ENCODE results near the gene CNTN6.

The CNTN6 gene

GRCh38 chr3:1147326-1147725, 54.5 kb downstream of the CNTN6 start:
- no peak overlapping the region for H3K27ac ChIP-seq (ENCODE audit: low read depth, low read length)
- H3K9me3 ChIP-seq (ENCODE audit: control insufficient read depth in 5 of 5, low read length in 5 of 5): no peaks in the 10 kb centered on the region
- H3K4me3 ChIP-seq (ENCODE audit: low read depth in 1 of 5, low read length in 5 of 5): no peak overlapping the region
- H3K36me3 ChIP-seq (ENCODE audit: control insufficient read depth in 5 of 5, insufficient read depth in 5 of 5, low read length in 5 of 5): no peaks in the 10 kb centered on the region
- no peaks in the 10 kb centered on the region for H3K4me1 ChIP-seq (ENCODE audit: control insufficient read depth in 5 of 5, insufficient read depth in 5 of 5, low read length in 5 of 5)
- H3K27me3 ChIP-seq (ENCODE audit: control insufficient read depth in 5 of 5, insufficient read depth in 4 of 5, low read length in 5 of 5): no peaks in the 10 kb centered on the region
- no peak overlapping the region for H3K9ac ChIP-seq (ENCODE audit: low read length in 5 of 5)

DNA sequence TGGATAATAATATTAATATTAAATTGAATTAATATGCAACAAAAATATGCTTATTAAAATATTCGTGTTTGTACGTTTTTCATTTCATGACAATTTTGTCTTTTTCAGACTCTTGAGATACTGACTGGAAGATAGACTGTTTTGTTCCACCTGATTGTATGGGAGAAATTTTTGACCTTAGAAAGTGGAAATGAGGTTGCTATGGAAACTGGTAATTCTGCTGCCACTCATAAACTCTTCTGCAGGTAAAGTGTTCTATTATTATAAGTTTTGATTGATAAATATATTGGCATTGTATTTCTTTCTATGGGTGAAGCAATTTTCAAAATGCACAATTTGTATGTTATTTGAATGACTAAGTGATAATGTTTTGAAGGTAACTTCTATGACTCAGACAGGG, 55.0 kb downstream of the CNTN6 start:
- no peaks in the 10 kb centered on the region for H3K4me1 ChIP-seq (ENCODE audit: control insufficient read depth in 5 of 5, insufficient read depth in 5 of 5, low read length in 5 of 5)

GRCh38 chr3:1164101-1164500, 71.3 kb downstream of the CNTN6 start:
- no peak overlapping the region for H3K9ac ChIP-seq (ENCODE audit: low read length in 5 of 5)
- no peaks in the 10 kb centered on the region for H3K27me3 ChIP-seq (ENCODE audit: control insufficient read depth in 5 of 5, insufficient read depth in 4 of 5, low read length in 5 of 5)
- H3K4me1 ChIP-seq (ENCODE audit: control insufficient read depth in 5 of 5, insufficient read depth in 5 of 5, low read length in 5 of 5): peaks cover 0 to 5% (median 0%) of the 10 kb centered on the region in 5 donors
- no peak overlapping the region for H3K27ac ChIP-seq (ENCODE audit: low read depth, low read length)
- peaks cover 0 to 7% (median 0%) of the 10 kb centered on the region in 5 donors for H3K9me3 ChIP-seq (ENCODE audit: control insufficient read depth in 5 of 5, low read length in 5 of 5)
- H3K36me3 ChIP-seq (ENCODE audit: control insufficient read depth in 5 of 5, insufficient read depth in 5 of 5, low read length in 5 of 5): no peaks in the 10 kb centered on the region
- H3K4me3 ChIP-seq (ENCODE audit: low read depth in 1 of 5, low read length in 5 of 5): no peak overlapping the region

More for the DNA sequence above, 55.0 kb downstream of the CNTN6 start:
- H3K27me3 ChIP-seq (ENCODE audit: control insufficient read depth in 5 of 5, insufficient read depth in 4 of 5, low read length in 5 of 5): no peaks in the 10 kb centered on the region
- H3K4me3 ChIP-seq (ENCODE audit: low read depth in 1 of 5, low read length in 5 of 5): no peak overlapping the region
- no peaks in the 10 kb centered on the region for H3K9me3 ChIP-seq (ENCODE audit: control insufficient read depth in 5 of 5, low read length in 5 of 5)
- H3K36me3 ChIP-seq (ENCODE audit: control insufficient read depth in 5 of 5, insufficient read depth in 5 of 5, low read length in 5 of 5): no peaks in the 10 kb centered on the region
- no peak overlapping the region for H3K9ac ChIP-seq (ENCODE audit: low read length in 5 of 5)
- no peak overlapping the region for H3K27ac ChIP-seq (ENCODE audit: low read depth, low read length)

DNA sequence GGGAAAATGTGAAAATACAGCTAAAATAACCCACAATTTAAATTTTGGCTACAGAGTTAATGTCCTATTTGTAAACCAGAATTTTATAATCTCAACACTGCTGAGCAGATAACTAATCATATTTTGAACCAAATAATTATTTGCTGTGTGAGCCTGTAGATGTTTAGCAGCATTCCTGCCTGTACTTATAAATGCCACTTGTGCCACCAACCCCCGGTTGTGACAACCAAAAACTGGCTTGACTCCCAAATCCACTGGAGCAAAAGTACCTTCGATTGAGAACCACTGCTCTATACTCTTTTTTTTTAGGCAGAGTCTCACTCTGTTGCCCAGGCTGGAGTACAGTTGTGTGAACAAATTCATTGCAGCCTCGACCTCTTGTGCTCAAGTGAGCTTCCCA, 78.5 kb downstream of the CNTN6 start:
- no peaks in the 10 kb centered on the region for H3K27me3 ChIP-seq (ENCODE audit: control insufficient read depth in 5 of 5, insufficient read depth in 4 of 5, low read length in 5 of 5)
- no peaks in the 10 kb centered on the region for H3K36me3 ChIP-seq (ENCODE audit: control insufficient read depth in 5 of 5, insufficient read depth in 5 of 5, low read length in 5 of 5)
- no peak overlapping the region for H3K9ac ChIP-seq (ENCODE audit: low read length in 5 of 5)
- H3K9me3 ChIP-seq (ENCODE audit: control insufficient read depth in 5 of 5, low read length in 5 of 5): no peaks in the 10 kb centered on the region
- H3K27ac ChIP-seq (ENCODE audit: low read depth, low read length): no peak overlapping the region
- H3K4me1 ChIP-seq (ENCODE audit: control insufficient read depth in 5 of 5, insufficient read depth in 5 of 5, low read length in 5 of 5): peaks cover 0 to 6% (median 0%) of the 10 kb centered on the region in 5 donors
- H3K4me3 ChIP-seq (ENCODE audit: low read depth in 1 of 5, low read length in 5 of 5): no peak overlapping the region

GRCh38 chr3:1172644-1173043, 79.8 kb downstream of the CNTN6 start:
- Histone ChIP-seq H3K9ac (ENCODE audit: low read length in 5 of 5) (no peak overlapping the region), H3K4me1 (ENCODE audit: control insufficient read depth in 5 of 5, insufficient read depth in 5 of 5, low read length in 5 of 5) (peaks cover 0 to 6% (median 0%) of the 10 kb centered on the region in 5 donors), H3K27me3 (ENCODE audit: control insufficient read depth in 5 of 5, insufficient read depth in 4 of 5, low read length in 5 of 5) (no peaks in the 10 kb centered on the region), H3K27ac (ENCODE audit: low read depth, low read length) (no peak overlapping the region), H3K4me3 (ENCODE audit: low read depth in 1 of 5, low read length in 5 of 5) (no peak overlapping the region), H3K36me3 (ENCODE audit: control insufficient read depth in 5 of 5, insufficient read depth in 5 of 5, low read length in 5 of 5) (no peaks in the 10 kb centered on the region), H3K9me3 (ENCODE audit: control insufficient read depth in 5 of 5, low read length in 5 of 5) (no peaks in the 10 kb centered on the region)

- H3K9ac ChIP-seq (ENCODE audit: low read length in 5 of 5): no peak overlapping the region
- no peak overlapping the region for H3K27ac ChIP-seq (ENCODE audit: low read depth, low read length)
- H3K36me3 ChIP-seq (ENCODE audit: control insufficient read depth in 5 of 5, insufficient read depth in 5 of 5, low read length in 5 of 5): no peaks in the 10 kb centered on the region
- peaks cover 0 to 4% (median 0%) of the 10 kb centered on the region in 5 donors for H3K9me3 ChIP-seq (ENCODE audit: control insufficient read depth in 5 of 5, low read length in 5 of 5)
- no peak overlapping the region for H3K4me3 ChIP-seq (ENCODE audit: low read depth in 1 of 5, low read length in 5 of 5)
- H3K27me3 ChIP-seq (ENCODE audit: control insufficient read depth in 5 of 5, insufficient read depth in 4 of 5, low read length in 5 of 5): no peaks in the 10 kb centered on the region
- H3K4me1 ChIP-seq (ENCODE audit: control insufficient read depth in 5 of 5, insufficient read depth in 5 of 5, low read length in 5 of 5): peaks cover 0 to 5% (median 0%) of the 10 kb centered on the region in 5 donors
Measured at GRCh38 chr3:1179146-1179545, 86.3 kb downstream of the CNTN6 start.

- no peaks in the 10 kb centered on the region for H3K27me3 ChIP-seq (ENCODE audit: control insufficient read depth in 5 of 5, insufficient read depth in 4 of 5, low read length in 5 of 5)
- H3K27ac ChIP-seq (ENCODE audit: low read depth, low read length): no peak overlapping the region
- no peaks in the 10 kb centered on the region for H3K36me3 ChIP-seq (ENCODE audit: control insufficient read depth in 5 of 5, insufficient read depth in 5 of 5, low read length in 5 of 5)
- no peak overlapping the region for H3K4me3 ChIP-seq (ENCODE audit: low read depth in 1 of 5, low read length in 5 of 5)
- peaks cover 0 to 5% (median 0%) of the 10 kb centered on the region in 5 donors for H3K4me1 ChIP-seq (ENCODE audit: control insufficient read depth in 5 of 5, insufficient read depth in 5 of 5, low read length in 5 of 5)
- no peak overlapping the region for H3K9ac ChIP-seq (ENCODE audit: low read length in 5 of 5)
- H3K9me3 ChIP-seq (ENCODE audit: control insufficient read depth in 5 of 5, low read length in 5 of 5): peaks cover 0 to 3% (median 0%) of the 10 kb centered on the region in 5 donors
Measured at GRCh38 chr3:1183320-1184048, 90.7 kb downstream of the CNTN6 start.

DNA sequence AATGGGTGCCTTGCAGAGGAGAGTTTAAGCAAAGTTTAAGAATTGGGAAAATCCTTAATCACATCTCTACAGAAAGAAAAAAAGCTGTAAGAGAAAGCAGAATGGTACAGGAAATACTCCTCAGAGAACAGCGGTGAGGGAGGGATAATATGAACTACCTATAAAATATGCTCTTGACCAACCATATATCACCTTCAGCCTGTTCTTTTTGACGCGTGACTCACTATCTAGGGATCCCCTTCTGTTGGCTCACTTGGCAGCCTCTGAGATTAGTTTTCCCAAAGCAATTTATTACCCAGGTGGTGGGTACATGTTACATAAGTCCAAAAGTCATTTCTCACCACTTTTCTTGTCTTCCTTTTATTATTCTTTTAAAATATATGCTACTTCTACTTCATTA, 97.7 kb downstream of the CNTN6 start:
- Histone ChIP-seq H3K36me3 (ENCODE audit: control insufficient read depth in 5 of 5, insufficient read depth in 5 of 5, low read length in 5 of 5) (no peaks in the 10 kb centered on the region), H3K27me3 (ENCODE audit: control insufficient read depth in 5 of 5, insufficient read depth in 4 of 5, low read length in 5 of 5) (no peaks in the 10 kb centered on the region), H3K27ac (ENCODE audit: low read depth, low read length) (no peak overlapping the region), H3K9ac (ENCODE audit: low read length in 5 of 5) (no peak overlapping the region), H3K4me3 (ENCODE audit: low read depth in 1 of 5, low read length in 5 of 5) (no peak overlapping the region), H3K4me1 (ENCODE audit: control insufficient read depth in 5 of 5, insufficient read depth in 5 of 5, low read length in 5 of 5) (peaks cover 0 to 1% (median 0%) of the 10 kb centered on the region in 5 donors), H3K9me3 (ENCODE audit: control insufficient read depth in 5 of 5, low read length in 5 of 5) (no peaks in the 10 kb centered on the region)

DNA sequence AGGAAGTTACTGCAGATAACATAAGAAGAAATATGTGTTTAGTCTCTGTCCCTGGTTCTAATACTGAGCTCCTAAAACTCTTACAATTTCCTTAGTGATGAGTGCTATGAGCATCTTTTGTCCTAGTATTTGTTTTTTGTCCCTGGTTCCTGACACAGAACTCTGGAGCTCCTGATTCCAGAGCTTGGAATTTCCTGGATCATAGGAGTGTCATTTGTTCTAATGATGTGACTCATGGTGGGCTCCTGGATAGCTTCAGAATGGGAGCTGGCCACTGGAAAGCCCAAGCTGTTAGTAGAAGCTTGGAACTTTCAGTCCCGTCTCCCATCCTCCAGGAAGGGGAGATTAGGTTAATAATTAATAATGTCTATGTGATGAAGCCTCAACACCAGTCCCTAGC, 98.2 kb downstream of the CNTN6 start:
- no peaks in the 10 kb centered on the region for H3K36me3 ChIP-seq (ENCODE audit: control insufficient read depth in 5 of 5, insufficient read depth in 5 of 5, low read length in 5 of 5)

DNA sequence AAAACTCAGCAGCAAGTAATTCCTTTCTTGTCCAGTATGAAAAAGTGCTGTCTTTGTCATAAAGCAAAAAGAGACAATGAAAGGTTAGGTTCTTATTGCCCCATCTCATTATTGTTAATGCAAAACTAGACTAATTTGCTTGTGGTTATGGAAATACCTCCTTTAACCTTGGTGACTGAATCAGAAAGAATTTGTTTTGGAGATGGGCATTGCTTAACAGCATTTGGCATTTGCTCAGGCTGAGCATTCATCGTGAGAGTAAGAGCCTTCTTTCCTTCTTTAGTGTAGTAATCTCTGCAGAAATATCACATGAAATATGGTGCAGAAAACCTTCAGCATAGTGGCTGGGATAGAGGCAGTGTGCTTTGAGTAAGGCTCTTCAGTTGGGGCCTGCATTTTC, 103.1 kb downstream of the CNTN6 start:
- H3K27me3 ChIP-seq (ENCODE audit: control insufficient read depth in 5 of 5, insufficient read depth in 4 of 5, low read length in 5 of 5): no peaks in the 10 kb centered on the region
- no peak overlapping the region for H3K4me3 ChIP-seq (ENCODE audit: low read depth in 1 of 5, low read length in 5 of 5)
- no peak overlapping the region for H3K9ac ChIP-seq (ENCODE audit: low read length in 5 of 5)
- no peaks in the 10 kb centered on the region for H3K9me3 ChIP-seq (ENCODE audit: control insufficient read depth in 5 of 5, low read length in 5 of 5)
- H3K27ac ChIP-seq (ENCODE audit: low read depth, low read length): peak overlapping the region; percentile 28
- no peaks in the 10 kb centered on the region for H3K36me3 ChIP-seq (ENCODE audit: control insufficient read depth in 5 of 5, insufficient read depth in 5 of 5, low read length in 5 of 5)
- peaks cover 0 to 12% (median 0%) of the 10 kb centered on the region in 5 donors for H3K4me1 ChIP-seq (ENCODE audit: control insufficient read depth in 5 of 5, insufficient read depth in 5 of 5, low read length in 5 of 5)

More for the DNA sequence above, 98.2 kb downstream of the CNTN6 start:
- no peak overlapping the region for H3K9ac ChIP-seq (ENCODE audit: low read length in 5 of 5)
- H3K4me3 ChIP-seq (ENCODE audit: low read depth in 1 of 5, low read length in 5 of 5): no peak overlapping the region
- H3K9me3 ChIP-seq (ENCODE audit: control insufficient read depth in 5 of 5, low read length in 5 of 5): no peaks in the 10 kb centered on the region
- peaks cover 0 to 6% (median 0%) of the 10 kb centered on the region in 5 donors for H3K4me1 ChIP-seq (ENCODE audit: control insufficient read depth in 5 of 5, insufficient read depth in 5 of 5, low read length in 5 of 5)
- H3K27ac ChIP-seq (ENCODE audit: low read depth, low read length): no peak overlapping the region
- H3K27me3 ChIP-seq (ENCODE audit: control insufficient read depth in 5 of 5, insufficient read depth in 4 of 5, low read length in 5 of 5): no peaks in the 10 kb centered on the region
